HG03060 (cell line): ENCODE data around the gene SLC16A7.
"Not testable (repeated sequence)": the region's sequence is repeated elsewhere in the genome, so short reads cannot be mapped to it uniquely, and the experiment has no call there.

ENCODE experiments used
- ATAC-seq: cut with Tn5 transposase; IDR thresholded peaks from one replicate; pipeline ENCODE4 v1.9.1; 2021; ENCODE audit warnings: low read depth, moderate number of reproducible peaks; ENCODE audit not compliant: unreplicated experiment

Gene SLC16A7

DNA sequence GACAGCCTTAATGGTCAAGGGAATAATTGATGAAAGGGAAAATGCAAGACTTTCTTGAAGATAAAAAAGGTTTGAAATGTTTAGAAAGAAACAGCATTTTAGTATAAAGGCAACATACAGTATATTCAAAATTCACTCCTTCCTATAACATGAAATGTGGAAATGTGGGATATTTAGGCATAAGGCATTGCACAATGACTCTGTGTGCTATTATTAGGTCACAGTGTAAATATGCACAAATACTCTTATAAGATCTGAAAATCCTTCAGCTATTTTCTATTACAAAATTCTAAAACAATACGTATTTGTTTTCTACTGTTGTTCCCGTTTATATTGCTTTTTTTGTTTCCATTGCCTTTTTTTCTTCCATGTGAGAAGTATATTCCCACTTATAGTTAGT is 127.7 kb downstream of the SLC16A7 start:
- ATAC-seq: no peak

DNA sequence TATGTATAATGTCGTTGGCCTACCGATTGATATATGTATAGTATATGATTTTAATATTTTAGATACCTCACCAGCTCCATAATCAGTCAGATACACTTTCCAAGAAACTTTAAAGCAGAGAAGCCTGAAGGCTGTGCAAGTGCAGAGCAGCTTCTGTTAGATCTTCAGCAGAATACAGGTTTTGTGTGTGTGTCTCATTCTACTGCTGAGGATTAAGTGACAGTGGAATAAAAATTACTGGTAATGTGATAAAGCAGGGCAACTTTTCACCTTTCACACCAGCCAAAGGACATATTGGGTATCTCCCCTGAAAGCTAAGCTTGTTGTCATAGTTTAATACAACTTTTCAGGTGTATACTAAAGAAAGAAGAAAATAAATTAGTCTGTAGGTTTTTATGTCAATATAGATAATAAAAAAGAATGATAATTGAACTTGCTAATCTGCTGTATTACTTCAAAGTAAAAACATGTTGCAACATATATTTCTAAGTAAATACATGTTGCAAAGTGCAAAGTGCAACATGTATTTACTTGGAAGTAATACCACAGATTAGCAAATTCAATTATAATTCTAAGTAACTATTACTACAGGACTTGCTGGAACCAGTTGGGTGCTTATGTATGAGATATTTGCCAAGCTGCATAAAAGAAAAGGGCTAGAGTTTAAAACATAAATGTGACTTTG is 128.3 kb downstream of the SLC16A7 start:
- no peak for ATAC-seq

DNA sequence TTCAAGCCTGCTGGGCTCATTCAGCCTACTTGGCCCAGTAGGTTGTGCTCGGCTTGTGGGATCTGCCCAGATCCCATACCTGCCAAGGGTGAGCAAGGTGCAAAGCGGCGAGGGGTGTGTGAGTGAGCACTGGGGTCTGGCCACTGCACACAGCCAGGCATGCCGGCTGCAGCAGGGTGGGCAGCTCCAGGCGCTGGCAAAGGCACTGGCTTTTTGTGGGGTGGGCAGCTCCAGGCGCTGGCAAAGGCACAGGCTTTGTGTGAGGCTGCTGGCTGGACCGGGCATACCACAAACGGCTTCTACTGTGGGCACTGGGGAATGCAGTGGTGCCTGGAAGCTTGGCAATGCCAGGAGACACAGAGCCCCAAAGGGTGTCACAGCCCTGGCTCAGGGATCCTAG is 137.4 kb downstream of the SLC16A7 start:
- no peak for ATAC-seq

DNA sequence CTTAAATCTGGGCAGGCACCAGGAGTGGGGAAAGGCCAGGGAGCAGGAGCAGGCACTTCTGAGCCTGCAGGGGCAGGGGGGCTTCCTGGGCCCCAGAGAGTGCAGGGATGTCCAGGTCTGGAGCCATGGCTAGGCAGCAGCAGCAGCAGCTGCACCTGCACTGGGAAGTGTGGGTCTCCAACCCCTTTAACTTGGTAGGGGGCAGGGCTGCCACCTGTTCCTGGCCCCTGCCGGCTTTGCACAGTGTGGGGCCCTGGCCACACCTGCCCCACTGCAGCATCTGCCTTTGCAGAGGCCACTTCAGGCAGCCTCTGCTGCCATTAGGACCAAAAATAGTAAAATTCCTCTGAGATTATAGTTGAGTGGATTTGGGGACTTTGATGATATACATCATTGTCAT is 138.5 kb downstream of the SLC16A7 start:
- ATAC-seq: no peak

DNA sequence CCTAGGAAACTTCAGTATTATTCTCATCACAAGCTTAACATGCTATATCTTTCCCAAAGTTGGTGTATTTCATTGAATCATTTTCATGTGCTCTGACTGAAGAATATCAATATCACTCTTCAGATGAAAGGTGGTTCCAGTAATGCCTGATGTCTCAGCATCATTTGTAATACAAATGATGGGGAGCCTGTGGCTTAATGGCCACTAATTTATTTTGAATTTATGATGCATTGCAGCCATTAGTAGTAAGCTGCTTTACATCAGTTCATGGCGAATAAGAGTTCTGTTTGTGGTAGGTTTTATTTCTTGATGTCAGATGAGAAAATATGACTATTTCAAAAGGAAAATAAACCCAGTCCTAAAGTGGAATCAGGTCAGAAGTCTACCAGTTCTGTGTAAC is 139.4 kb downstream of the SLC16A7 start:
- no peak for ATAC-seq

DNA sequence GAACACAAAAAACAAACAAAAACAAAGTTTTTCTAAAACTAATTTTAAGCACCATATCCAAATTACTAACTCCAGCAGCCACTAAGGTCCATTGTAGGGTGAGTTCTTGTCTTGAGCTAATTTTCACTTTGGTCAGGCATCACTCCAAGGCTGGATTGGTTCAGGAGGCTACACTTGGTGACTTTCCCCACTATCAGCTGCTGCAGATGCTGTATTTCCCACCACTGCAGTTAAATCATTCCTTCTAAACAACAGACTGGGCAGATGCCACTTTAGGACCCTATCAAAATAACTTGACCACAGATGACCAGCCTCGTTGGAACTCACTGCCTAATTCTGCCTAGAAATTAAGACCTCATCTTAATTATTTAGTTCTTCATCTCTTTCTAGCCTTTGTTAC is 140.5 kb downstream of the SLC16A7 start:
- ATAC-seq: no peak

DNA sequence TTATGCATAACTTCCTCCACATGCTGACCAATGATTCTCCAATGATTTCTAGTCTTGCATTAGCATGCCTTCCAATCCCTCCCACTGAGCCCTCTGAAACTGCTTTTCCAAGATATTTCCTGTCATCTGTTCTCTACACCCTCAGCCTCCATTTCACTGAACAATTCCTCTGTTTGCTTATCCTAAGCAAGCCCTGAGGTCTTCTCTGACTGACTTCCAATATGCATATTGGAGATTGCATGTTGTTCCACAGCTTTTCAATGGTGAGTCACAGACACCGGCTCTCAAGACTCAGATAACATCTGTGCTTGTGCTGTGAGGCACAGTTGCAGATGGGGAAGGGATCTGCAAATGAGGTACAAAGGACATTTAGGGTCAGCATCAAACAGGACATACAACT is 141.0 kb downstream of the SLC16A7 start:
- no peak for ATAC-seq

DNA sequence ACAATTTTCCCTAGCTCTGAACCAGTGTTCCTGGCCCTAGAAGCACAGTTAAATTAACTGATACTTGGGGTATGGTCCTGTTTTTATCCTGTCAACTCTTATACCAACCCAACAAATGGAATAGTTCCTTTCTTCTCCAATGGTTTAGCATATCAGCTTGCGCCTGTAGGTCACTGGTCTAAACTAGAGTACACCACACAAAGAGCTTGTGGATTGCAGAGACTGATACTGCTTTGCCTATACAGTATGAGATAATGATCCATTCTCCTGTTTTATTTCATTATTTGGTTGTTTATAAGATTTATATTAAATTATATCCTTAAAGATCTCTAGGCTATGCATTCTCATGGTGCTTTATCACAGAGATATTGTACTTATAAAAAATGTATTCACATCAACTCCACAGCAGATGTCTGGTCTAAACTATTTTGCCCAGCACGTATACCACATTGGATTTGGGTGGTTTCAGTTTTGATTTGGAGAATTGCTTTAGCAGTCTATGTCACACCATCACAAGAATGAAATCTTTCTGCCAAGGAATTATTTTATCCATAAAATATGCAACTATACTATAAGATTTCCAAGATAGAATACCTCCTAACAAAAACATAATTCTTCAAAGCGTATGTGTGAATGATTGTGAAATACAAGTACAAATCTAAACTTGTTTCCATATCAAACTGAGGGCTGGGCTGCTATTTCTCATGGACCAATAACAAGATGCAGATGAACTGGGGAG is 142.1 kb downstream of the SLC16A7 start:
- ATAC-seq: no peak

DNA sequence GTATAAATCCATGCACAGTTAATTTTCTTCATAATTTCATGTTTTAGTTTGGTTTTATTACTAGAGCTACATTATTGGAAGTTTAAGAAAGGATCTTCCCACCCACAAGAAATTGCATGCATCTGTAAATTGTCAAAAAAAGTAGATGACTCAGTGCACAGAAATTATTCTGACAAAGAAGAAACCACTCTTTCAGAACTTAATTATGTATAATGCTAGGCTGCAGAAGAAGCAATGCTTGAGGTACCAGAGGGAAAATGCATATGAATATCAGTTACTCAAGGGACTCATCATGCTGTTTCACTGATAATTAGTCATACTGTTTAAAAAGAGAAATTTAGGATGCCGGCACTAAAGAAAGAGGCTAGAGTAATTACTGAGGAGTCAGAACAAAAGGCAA is 147.0 kb downstream of the SLC16A7 start:
- no peak for ATAC-seq

DNA sequence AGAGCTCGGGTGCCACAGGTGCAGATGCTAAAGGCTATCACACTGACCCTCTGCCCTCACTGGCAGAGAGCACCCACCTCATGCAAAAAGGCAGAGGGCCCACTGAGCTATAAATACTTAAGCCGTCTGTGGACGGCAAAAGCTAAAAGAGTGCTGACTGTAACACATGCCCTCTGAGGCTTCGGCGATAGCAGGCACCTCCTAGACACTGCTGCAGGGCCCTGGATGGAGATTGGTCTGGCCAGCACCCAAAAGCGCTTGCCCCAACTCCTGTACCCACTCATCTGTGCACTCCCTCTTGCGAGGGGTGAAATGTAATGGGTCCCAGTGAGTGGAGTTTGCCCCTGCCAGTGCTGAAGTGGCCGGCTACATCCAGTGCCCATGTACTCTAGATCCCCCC is 148.7 kb downstream of the SLC16A7 start:
- ATAC-seq: no peak

DNA sequence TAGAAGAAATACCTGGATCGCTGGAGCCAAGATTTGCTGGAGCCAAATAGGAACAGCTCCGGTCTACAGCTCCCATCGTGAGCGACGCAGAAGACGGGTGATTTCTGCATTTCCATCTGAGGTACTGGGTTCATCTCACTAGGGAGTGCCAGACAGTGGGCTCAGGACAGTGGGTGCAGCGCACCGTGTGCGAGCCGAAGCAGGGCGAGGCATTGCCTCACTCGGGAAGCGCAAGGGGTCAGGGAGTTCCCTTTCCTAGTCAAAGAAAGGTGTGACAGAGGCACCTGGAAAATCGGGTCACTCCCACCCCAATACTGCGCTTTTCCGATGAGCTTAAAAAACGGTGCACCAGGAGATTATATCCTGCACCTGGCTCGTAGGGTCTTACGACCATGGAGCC is 155.3 kb downstream of the SLC16A7 start:
- ATAC-seq: not testable (repeated sequence)

DNA sequence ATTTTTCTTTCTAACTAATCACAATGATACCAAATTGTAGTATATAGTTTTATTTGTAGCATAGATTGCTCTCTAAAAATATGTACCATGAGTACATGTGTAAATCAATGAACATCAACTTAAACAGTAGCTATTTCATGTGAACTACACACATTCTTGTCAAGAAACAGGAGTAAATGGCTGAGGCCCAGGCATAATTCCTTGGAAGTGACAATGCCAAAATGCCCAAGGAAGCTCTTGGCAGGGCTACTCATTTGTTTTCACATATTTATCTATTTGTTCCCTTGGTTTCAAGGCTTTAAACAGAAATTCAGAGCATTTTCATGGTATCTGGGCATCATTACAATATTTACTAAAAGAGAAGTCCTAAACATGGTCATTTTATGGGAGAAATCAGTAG is 165.7 kb downstream of the SLC16A7 start:
- no peak for ATAC-seq

DNA sequence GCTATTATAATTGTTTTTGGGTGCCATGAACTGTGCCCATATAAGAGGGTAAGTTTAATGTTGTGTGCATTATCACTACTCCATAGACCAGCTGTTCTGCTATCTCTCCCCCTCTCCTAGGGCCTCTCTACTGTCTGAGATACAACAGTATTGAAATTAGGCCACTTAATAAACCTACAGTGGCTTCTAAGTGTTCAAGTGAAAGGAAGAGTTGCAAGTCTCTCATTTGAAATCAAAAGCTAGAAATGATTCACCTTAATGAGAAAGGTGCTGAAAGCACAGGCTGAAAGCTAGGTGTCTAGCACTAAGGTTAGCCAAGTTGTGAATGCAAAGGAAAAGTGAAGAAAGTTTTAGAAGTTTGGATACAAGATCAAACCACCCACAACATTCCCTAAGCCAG is 168.0 kb downstream of the SLC16A7 start:
- no peak for ATAC-seq

DNA sequence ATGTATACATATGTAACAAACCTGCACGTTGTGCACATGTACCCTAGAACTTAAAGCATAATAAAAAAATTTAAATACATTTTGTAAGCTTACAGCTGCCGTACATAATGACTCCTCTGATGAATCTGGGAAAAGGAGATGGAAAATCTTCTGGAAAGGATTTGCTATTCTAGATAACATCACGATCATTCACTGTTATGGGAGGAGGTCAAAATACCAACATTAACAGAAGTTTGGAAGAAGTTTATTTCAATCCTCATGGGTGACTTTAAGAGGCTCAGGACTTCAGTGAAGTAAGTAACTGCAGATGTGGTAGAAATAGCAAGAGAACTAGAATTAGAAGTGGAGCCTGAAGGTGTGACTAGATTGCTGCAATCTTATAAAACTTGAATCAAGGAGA is 172.2 kb downstream of the SLC16A7 start:
- ATAC-seq: no peak

DNA sequence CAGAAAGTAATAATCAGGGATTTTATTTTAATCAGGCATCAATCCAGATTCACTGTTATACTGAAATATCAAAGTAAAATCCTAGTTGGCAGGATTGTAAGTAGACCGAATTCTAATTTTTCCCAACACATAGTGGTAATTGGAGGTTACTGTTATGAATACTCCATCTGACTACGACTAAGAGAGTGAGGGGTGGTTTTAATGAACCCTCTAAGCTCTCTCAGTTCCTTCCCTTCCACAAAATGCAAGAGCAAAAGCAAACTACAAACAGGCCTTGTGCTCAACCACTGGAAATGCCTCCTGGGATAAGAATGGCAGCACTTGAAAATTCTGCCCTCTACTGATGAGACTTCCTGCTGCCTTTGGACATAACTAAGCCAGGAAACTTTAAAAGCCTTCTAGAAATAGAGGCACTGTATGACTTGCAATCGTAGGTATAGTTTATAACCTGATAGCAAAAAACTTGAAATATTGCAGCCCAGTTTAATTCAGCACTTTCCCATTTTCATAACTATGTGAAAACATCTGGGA is 184.8 kb downstream of the SLC16A7 start:
- ATAC-seq: no peak

DNA sequence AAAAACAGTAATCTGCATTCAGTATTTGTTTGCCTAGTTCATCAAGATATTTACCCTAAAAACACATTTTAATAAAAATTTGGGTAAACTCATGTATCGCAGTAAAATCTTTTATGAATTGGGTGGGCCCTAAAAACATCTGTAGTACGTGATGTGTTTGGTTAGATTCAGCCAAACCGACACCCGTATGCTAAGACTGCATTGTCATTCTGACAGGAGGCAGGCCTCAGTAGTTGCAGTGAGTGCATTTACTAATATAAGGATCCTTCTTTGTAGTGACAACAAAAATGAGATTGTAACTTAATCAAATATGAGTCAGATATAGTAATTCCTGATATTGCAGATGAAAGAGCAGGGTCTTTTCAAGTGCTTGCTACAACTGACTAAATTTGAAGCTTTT is 191.8 kb downstream of the SLC16A7 start:
- no peak for ATAC-seq

DNA sequence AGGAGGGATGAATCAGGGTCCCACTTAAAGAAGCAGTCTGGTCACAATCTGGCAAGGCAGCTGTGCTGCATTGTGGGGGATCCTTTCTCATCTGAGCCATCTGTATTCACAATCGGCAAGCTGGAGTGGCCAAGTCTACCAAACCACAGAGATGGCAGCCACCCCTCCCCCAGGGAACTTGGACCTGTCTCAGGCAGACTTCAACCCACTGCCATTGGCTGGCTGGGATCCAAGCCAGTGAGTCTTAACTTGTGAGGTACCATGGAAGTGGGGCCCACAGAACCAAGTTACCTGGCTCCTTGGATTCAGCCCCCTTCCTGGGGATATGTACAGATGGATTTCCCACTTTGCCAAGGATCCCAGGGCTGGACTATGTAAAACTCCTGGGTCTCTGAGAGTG is 196.8 kb downstream of the SLC16A7 start:
- ATAC-seq: no peak

DNA sequence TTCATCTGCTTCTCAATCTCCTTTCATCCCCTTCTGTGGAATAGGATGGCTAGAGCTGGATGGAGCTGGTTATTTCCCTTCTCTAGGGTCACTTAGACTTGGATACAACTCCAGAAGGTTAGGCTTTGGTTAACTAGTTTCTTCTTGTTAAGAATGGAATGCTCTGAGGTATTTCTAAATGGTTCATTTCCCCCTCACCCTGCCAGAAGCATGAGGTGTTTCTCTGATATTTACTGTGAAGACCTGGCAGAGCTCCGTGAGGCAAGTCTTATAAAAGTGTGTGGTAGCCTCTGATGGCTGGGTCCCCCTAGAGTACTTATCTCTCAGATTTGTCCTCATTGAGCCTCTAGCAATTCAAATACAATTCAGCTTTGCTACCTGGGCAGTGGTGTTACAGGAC is 207.9 kb downstream of the SLC16A7 start:
- no peak for ATAC-seq

DNA sequence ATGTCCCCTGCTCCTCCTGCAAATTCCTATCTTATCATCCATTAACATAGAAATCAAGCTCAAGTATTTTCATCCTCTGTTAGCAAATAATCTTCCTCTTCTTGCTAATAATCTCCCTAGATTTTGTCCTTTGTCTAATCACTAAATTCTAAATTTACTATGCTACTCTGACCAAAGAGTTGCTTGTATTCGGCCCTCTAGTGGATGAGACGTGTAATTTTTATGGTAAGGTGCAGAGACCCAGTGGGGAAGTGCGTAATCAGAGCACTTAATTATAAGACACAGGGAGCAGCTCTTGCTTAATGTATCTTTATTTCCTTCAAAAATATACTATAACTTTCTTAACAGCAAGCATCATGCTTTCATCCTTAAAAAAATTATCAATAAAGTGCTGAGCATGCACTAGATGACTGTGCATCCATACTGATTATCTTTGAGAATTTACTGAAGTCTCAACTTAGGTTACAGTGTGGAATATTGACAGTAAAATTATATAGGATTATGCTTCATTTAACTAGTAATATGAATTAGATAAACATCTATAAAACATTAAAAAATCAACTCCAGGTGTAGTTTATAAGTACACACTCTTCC is 212.6 kb downstream of the SLC16A7 start:
- ATAC-seq: peak; percentile 71

DNA sequence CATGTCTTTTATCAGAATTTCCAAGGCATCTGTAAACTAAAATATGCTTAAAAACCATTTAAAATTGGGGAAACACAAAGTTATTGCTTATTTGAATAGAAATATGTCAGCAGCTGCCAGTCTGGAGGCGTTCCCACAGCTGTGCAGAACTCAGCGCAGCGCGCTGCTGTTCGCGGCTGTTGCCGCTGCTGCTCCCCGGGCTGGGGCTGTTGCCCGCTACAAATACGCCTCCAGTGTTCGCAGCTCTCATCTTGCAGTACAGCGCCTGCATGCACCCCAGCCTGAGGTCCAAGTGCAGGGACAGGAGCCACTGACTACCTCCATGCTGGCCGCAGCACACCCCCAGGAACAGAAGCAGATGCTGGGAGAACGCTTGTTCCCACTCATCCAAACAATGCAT is 216.2 kb downstream of the SLC16A7 start:
- no peak for ATAC-seq

DNA sequence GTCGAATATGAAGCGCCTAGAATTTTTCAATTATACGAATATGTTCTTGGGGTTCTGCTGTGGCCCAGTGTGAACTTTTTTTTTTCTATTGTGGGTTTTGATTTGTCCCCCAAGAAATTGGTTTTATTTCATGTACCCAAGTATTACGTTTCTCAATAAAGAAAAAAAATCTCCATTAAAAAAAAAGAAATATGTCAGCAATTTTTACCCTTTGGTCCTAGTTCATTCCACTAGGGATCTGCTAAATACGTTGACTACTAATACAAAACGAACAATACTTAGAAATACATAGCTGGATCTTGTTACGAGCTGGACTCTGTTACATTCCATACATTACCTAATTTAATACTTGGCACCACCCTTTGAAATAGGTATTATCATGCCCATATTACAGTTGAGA is 216.9 kb downstream of the SLC16A7 start:
- no peak for ATAC-seq

DNA sequence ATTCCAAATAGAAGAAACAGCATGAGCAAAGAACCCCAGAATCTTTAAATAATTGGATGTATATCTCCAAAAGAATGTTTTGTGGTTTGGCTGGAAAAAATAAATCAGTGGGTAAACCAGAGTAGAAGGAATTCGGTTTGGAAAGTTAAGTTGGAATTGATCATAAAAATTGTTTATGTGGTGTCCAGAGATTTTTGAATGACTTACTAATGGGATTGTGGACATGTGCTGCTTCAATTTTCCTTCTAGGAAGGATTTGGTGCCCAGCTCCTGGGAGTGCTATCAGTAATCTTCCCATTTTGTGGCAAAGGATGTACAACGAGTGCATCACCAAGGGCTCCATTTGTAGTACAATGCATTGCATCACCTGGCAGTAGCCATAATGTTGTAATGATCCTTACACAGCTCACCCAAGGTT is 224.8 kb downstream of the SLC16A7 start:
- ATAC-seq: no peak
